GM12878 (cell line): Measurements from ENCODE around the gene EDARADD. TPM values are rescaled to one million over a fixed set of nuclear protein-coding genes. Genes with fewer than 3 reads are reported as not detected.

Experiments used
- BCL3 ChIP-seq: IDR thresholded peaks from 2 replicates; pipeline ENCODE4 v1.6.1; 2011; ENCODE audit warnings: borderline replicate concordance, low read depth, mild to moderate bottlenecking, moderate library complexity, low read length; ENCODE audit not compliant: insufficient read depth, poor library complexity, severe bottlenecking
- CBX3 ChIP-seq: fragments of 200-600 bp; sonication (generic); IDR thresholded peaks from 2 replicates; pipeline ENCODE4 v1.6.1; 2016; ENCODE audit warnings: low read depth, borderline replicate concordance
- CREM ChIP-seq: IDR thresholded peaks from 2 replicates; pipeline ENCODE4 v1.6.1; 2014; ENCODE audit warnings: antibody characterized with exemption, low read depth
- E2F8 ChIP-seq: fragments of 450-650 bp; IDR thresholded peaks from 2 replicates; pipeline ENCODE4 v1.6.1; 2018; ENCODE audit warnings: mild to moderate bottlenecking, low read depth, moderate library complexity; ENCODE audit not compliant: partially characterized antibody
- ESRRA ChIP-seq: IDR thresholded peaks from 2 replicates; pipeline ENCODE4 v1.6.1; 2012; ENCODE audit warnings: mild to moderate bottlenecking, low read length, improper control_type of control experiment
- IKZF2 ChIP-seq, 2 experiments: fragments of 450-650 bp; IDR thresholded peaks; 2 replicates each; pipeline ENCODE4 v1.6.1; 2017; ENCODE audit warnings: mild to moderate bottlenecking in 2 of 2, moderate library complexity in 2 of 2
- KDM1A ChIP-seq: fragments of 200-600 bp; sonication (generic); IDR thresholded peaks from 2 replicates; pipeline ENCODE4 v1.6.1; 2016; ENCODE audit warnings: borderline replicate concordance
- LARP7 ChIP-seq: fragments of 450-650 bp; IDR thresholded peaks from 2 replicates; pipeline ENCODE4 v1.6.1; 2017; ENCODE audit warnings: mild to moderate bottlenecking
- MYC ChIP-seq: IDR thresholded peaks from 2 replicates; pipeline ENCODE4 v1.6.1; 2011; ENCODE audit warnings: mild to moderate bottlenecking, low read length, moderate library complexity, inconsistent platforms; ENCODE audit not compliant: insufficient read depth, insufficient replicate concordance, insufficient read length, severe bottlenecking
- NR2F1 ChIP-seq: fragments of 450-650 bp; conservative IDR thresholded peaks from 2 replicates; pipeline ENCODE4 v1.6.1; 2017; ENCODE audit warnings: mild to moderate bottlenecking
- PKNOX1 ChIP-seq: fragments of 450-650 bp; IDR thresholded peaks from 2 replicates; pipeline ENCODE4 v1.6.1; 2016; ENCODE audit warnings: mild to moderate bottlenecking
- POLR2A ChIP-seq: IDR thresholded peaks from 2 replicates; pipeline ENCODE4 v1.6.1; 2011; ENCODE audit warnings: low read depth, mild to moderate bottlenecking, low read length
- RB1 ChIP-seq: fragments of 450-650 bp; formaldehyde crosslinking; IDR thresholded peaks from 2 replicates; pipeline ENCODE4 v1.6.1; 2017; ENCODE audit warnings: mild to moderate bottlenecking, borderline replicate concordance
- RCOR1 ChIP-seq: conservative IDR thresholded peaks from 2 replicates; pipeline ENCODE4 v1.6.1; 2012; ENCODE audit warnings: low read depth, low read length, improper control_type of control experiment
- SRF ChIP-seq, 2 experiments: IDR thresholded peaks; 2 replicates each; pipeline ENCODE4 v1.6.1; 2011; ENCODE audit warnings: low read depth in 2 of 2, low read length in 2 of 2, mild to moderate bottlenecking in 1 of 2, moderate library complexity in 1 of 2
- YY1 ChIP-seq: IDR thresholded peaks from 2 replicates; pipeline ENCODE4 v1.6.1; 2011; ENCODE audit warnings: low read depth, mild to moderate bottlenecking, low read length
- ZBED1 ChIP-seq: IDR thresholded peaks from 2 replicates; pipeline ENCODE4 v1.6.1; 2016; ENCODE audit warnings: borderline replicate concordance
- ZNF687 ChIP-seq: fragments of 450-650 bp; IDR thresholded peaks from 2 replicates; pipeline ENCODE4 v1.6.1; 2017; ENCODE audit warnings: mild to moderate bottlenecking, moderate library complexity
- polyA plus RNA-seq, 11 experiments: library from polyadenylated mRNA; depleted of rRNA in 4 of 11; unstranded in 6 of 11; stranded (reverse) in 5 of 11; fragments of >200 nt; fragmentation: Nextera tagmentation in 4 of 11; fragmentation: Illumina TruSeq in 1 of 11; extraction: Ambion mirVana in 4 of 11; extraction: Trizol in 1 of 11; gene quantifications; 1 replicate in 1 of 11; 2 replicates in 10 of 11; pipeline versions ENCODE4 v1.2.1 to v1.2.3, GENCODE V29; 2011 to 2016; ENCODE audit warnings: inconsistent platforms in 2 of 11, missing spikeins in 2 of 11, low read depth in 1 of 11
- total RNA-seq, 4 experiments: library from RNA; depleted of rRNA in 3 of 4; stranded (reverse); fragments of >200 nt in 3 of 4; fragmentation: Illumina TruSeq in 1 of 4; extraction: Trizol in 1 of 4; gene quantifications; 2 replicates each; pipeline versions ENCODE4 v1.2.1 to v1.2.3, GENCODE V29; 2013 to 2021

Gene EDARADD
- total and polyA plus RNA-seq, 10 of the 15 experiments (the other 5 are each of a cell fraction or from before 2014, with no cell fraction given), result 0.58 to 6.1 (median 4.7) TPM

GRCh38 chr1:236524142-236524894, 130.2 kb downstream of the EDARADD start (continued):
- TF ChIP-seq ZBED1 (no peak), ESRRA (no peak), ZNF687 (peak; percentile 74), PKNOX1 (peak; percentile 59; the same call in 1 of the 2 replicates), NR2F1 (peak; percentile 31; the same call in 1 of the 2 replicates), BCL3 (no peak), CREM (no peak), KDM1A (no peak), LARP7 (no peak), RCOR1 (no peak), POLR2A (peak; percentile 65), RB1 (peak; percentile 36; the same call in 1 of the 2 replicates), CBX3 (no peak), MYC (no peak), SRF (IDR thresholded peaks at IDR 0.05; ENCODE audit: low read depth in 2 of 2, low read length in 2 of 2) (0 out of 4 replicates have a peak, but pooled peaks of 1 of the 2 experiments have one; percentile 23), YY1 (peak; percentile 86), IKZF2 (IDR thresholded peaks at IDR 0.05) (peak; percentile 39 to 55), E2F8 (no peak)
